Stimulated activated effector memory CD8-positive, alpha-beta T cell treated with anti-CD3 and anti-CD28 coated beads, Interleukin-12 subunit alpha, Interleukin-12 subunit beta, amount 100 ng/mL, for 72 hours (primary cell): Measurements from ENCODE around the gene MYO18B.
"Not testable (repeated sequence)": the region's sequence is repeated elsewhere in the genome, so short reads cannot be mapped to it uniquely, and the experiment has no call there.

ENCODE experiments used
- ATAC-seq: fragments of 150-1000 bp; cut with Tn5 transposase; 2 replicates; pipeline ENCODE4 v1.10.0; 2021
- DNase-seq, 2 donors: peaks; one replicate each; pipeline ENCODE4 v3.0.0; 2021 to 2022; ENCODE audit warnings: low spot score in 2 of 2
- H3K27ac Mint-ChIP-seq: one replicate; pipeline ENCODE4 v1.8.0; 2022; ENCODE audit warnings: mild to moderate bottlenecking, mixed read lengths
- H3K36me3 Mint-ChIP-seq: one replicate; pipeline ENCODE4 v1.8.0; 2022; ENCODE audit warnings: mild to moderate bottlenecking, mixed read lengths
- H3K4me1 Mint-ChIP-seq: one replicate; pipeline ENCODE4 v1.8.0; 2022; ENCODE audit warnings: mixed read lengths
- H3K4me3 Mint-ChIP-seq: one replicate; pipeline ENCODE4 v1.8.0; 2022; ENCODE audit warnings: mild to moderate bottlenecking, mixed read lengths
- H3K9me3 Mint-ChIP-seq: one replicate; pipeline ENCODE4 v1.8.0; 2022; ENCODE audit warnings: mixed read lengths

The MYO18B gene

GRCh38 chr22:25956801-25957200, 214.8 kb downstream of the MYO18B start:
- Mint-ChIP-seq H3K4me3 (no peak overlapping the region), H3K4me1 (no peaks in the 10 kb centered on the region), H3K27ac (no peak overlapping the region), H3K36me3 (no peaks in the 10 kb centered on the region), H3K9me3 (no peaks in the 10 kb centered on the region)
- DNase-seq (no peak), ATAC-seq (no peak)

GRCh38 chr22:25959818-25960774, 218.1 kb downstream of the MYO18B start:
- Mint-ChIP-seq H3K27ac (no peak overlapping the region), H3K36me3 (no peaks in the 10 kb centered on the region), H3K4me1 (no peaks in the 10 kb centered on the region), H3K9me3 (peaks cover 4% of the 10 kb centered on the region), H3K4me3 (no peak overlapping the region)
- DNase-seq (no peak), ATAC-seq (no peak)

- no peaks in the 10 kb centered on the region for H3K4me1 Mint-ChIP-seq
- H3K9me3 Mint-ChIP-seq: peaks cover 4% of the 10 kb centered on the region
These were observed 219.7 kb downstream of the MYO18B start for GRCh38 chr22:25961699-25962098.

GRCh38 chr22:25962711-25963110, 220.7 kb downstream of the MYO18B start:
- H3K36me3 Mint-ChIP-seq: no peaks in the 10 kb centered on the region

More at GRCh38 chr22:25961699-25962098, 219.7 kb downstream of the MYO18B start:
- DNase-seq (no peak), ATAC-seq (no peak)
- no peak overlapping the region for H3K27ac Mint-ChIP-seq
- no peak overlapping the region for H3K4me3 Mint-ChIP-seq
- no peaks in the 10 kb centered on the region for H3K36me3 Mint-ChIP-seq

GRCh38 chr22:25964961-25965730, 223.2 kb downstream of the MYO18B start:
- ATAC-seq: no peak
- H3K4me3 Mint-ChIP-seq: no peak overlapping the region
- no peak overlapping the region for H3K27ac Mint-ChIP-seq
- H3K4me1 Mint-ChIP-seq: no peaks in the 10 kb centered on the region
- H3K36me3 Mint-ChIP-seq: no peaks in the 10 kb centered on the region
- DNase-seq: no peak
- H3K9me3 Mint-ChIP-seq: peaks cover 4% of the 10 kb centered on the region

More at GRCh38 chr22:25962711-25963110, 220.7 kb downstream of the MYO18B start:
- no peak for ATAC-seq
- H3K9me3 Mint-ChIP-seq: peaks cover 4% of the 10 kb centered on the region
- no peak overlapping the region for H3K4me3 Mint-ChIP-seq
- H3K4me1 Mint-ChIP-seq: no peaks in the 10 kb centered on the region
- H3K27ac Mint-ChIP-seq: no peak overlapping the region
- DNase-seq: no peak

- ATAC-seq: no peak
- Mint-ChIP-seq H3K4me1 (no peaks in the 10 kb centered on the region), H3K36me3 (no peaks in the 10 kb centered on the region), H3K4me3 (no peak overlapping the region), H3K27ac (no peak overlapping the region), H3K9me3 (peaks cover 4% of the 10 kb centered on the region)
- no peak for DNase-seq
These were observed 224.5 kb downstream of the MYO18B start for GRCh38 chr22:25966448-25966913.

GRCh38 chr22:25969286-25969685, 227.3 kb downstream of the MYO18B start:
- no peaks in the 10 kb centered on the region for H3K9me3 Mint-ChIP-seq
- ATAC-seq (no peak), DNase-seq (no peak)
- H3K36me3 Mint-ChIP-seq: no peaks in the 10 kb centered on the region
- no peak overlapping the region for H3K4me3 Mint-ChIP-seq
- H3K4me1 Mint-ChIP-seq: no peaks in the 10 kb centered on the region
- H3K27ac Mint-ChIP-seq: no peak overlapping the region

GRCh38 chr22:25969901-25970300, 227.9 kb downstream of the MYO18B start:
- no peaks in the 10 kb centered on the region for H3K4me1 Mint-ChIP-seq
- no peak overlapping the region for H3K27ac Mint-ChIP-seq
- H3K9me3 Mint-ChIP-seq: no peaks in the 10 kb centered on the region
- no peak overlapping the region for H3K4me3 Mint-ChIP-seq
- no peaks in the 10 kb centered on the region for H3K36me3 Mint-ChIP-seq
- no peak for DNase-seq
- no peak for ATAC-seq

- Mint-ChIP-seq H3K27ac (no peak overlapping the region), H3K4me3 (no peak overlapping the region), H3K36me3 (no peaks in the 10 kb centered on the region), H3K9me3 (no peaks in the 10 kb centered on the region), H3K4me1 (no peaks in the 10 kb centered on the region)
- ATAC-seq (no peak), DNase-seq (no peak)
These were observed 228.5 kb downstream of the MYO18B start for GRCh38 chr22:25970374-25970911.

- Mint-ChIP-seq H3K4me3 (no peak overlapping the region), H3K9me3 (no peaks in the 10 kb centered on the region), H3K36me3 (no peaks in the 10 kb centered on the region), H3K4me1 (no peaks in the 10 kb centered on the region), H3K27ac (no peak overlapping the region)
- DNase-seq (no peak), ATAC-seq (no peak)
These were observed 229.2 kb downstream of the MYO18B start for GRCh38 chr22:25970999-25971811.

- Mint-ChIP-seq H3K27ac (no peak overlapping the region), H3K36me3 (no peaks in the 10 kb centered on the region), H3K4me3 (no peak overlapping the region), H3K4me1 (no peaks in the 10 kb centered on the region), H3K9me3 (no peaks in the 10 kb centered on the region)
- DNase-seq: no peak
- no peak for ATAC-seq
These were observed 230.4 kb downstream of the MYO18B start for GRCh38 chr22:25972397-25972796.

- Mint-ChIP-seq H3K36me3 (no peaks in the 10 kb centered on the region), H3K27ac (no peak overlapping the region), H3K4me1 (no peaks in the 10 kb centered on the region), H3K9me3 (no peaks in the 10 kb centered on the region), H3K4me3 (no peak overlapping the region)
- DNase-seq (no peak), ATAC-seq (no peak)
These were observed 234.4 kb downstream of the MYO18B start for GRCh38 chr22:25976356-25976755.

- Mint-ChIP-seq H3K4me3 (no peak overlapping the region), H3K36me3 (no peaks in the 10 kb centered on the region), H3K4me1 (no peaks in the 10 kb centered on the region), H3K27ac (no peak overlapping the region), H3K9me3 (no peaks in the 10 kb centered on the region)
- ATAC-seq (no peak), DNase-seq (no peak)
These were observed 238.0 kb downstream of the MYO18B start for GRCh38 chr22:25979968-25980367.

GRCh38 chr22:25984911-25985310, 242.9 kb downstream of the MYO18B start:
- H3K4me1 Mint-ChIP-seq, H3K27ac Mint-ChIP-seq, H3K9me3 Mint-ChIP-seq, DNase-seq, H3K4me3 Mint-ChIP-seq, ATAC-seq, H3K36me3 Mint-ChIP-seq: not testable (repeated sequence)

- Mint-ChIP-seq H3K36me3 (no peaks in the 10 kb centered on the region), H3K4me3 (no peak overlapping the region), H3K4me1 (no peaks in the 10 kb centered on the region), H3K27ac (no peak overlapping the region), H3K9me3 (no peaks in the 10 kb centered on the region)
- DNase-seq: no peak
- no peak for ATAC-seq
These were observed 246.0 kb downstream of the MYO18B start for GRCh38 chr22:25987948-25988347.
